PC-9 (cell line): ENCODE results near the gene YTHDC2. TPM values are rescaled to one million over a fixed set of nuclear protein-coding genes. Genes with fewer than 3 reads are reported as not detected.

Experiments used
- BruUV-seq: library from RNA; stranded (reverse); fragments of 400-500 nt; replicated peaks from 2 replicates; lab custom pipeline; 2021; lab: Mats Ljungman, UMichigan
- CTCF ChIA-PET: fragments of 300-600 bp; sonication (Branson Sonifier 250); formaldehyde crosslinking; loops from one replicate; lab custom pipeline; 2022; ENCODE audit warnings: antibody characterized with exemption; lab: Charles Lee
- POLR2A ChIA-PET: fragments of 300-600 bp; sonication (Branson Sonifier 250); formaldehyde crosslinking; loops from one replicate; lab custom pipeline; 2022; ENCODE audit warnings: antibody characterized with exemption; ENCODE audit not compliant: unreplicated experiment; lab: Charles Lee
- DNase-seq, 2 experiments: peaks; one replicate each; pipeline versions ENCODE4 v3.0.0 to v3.0.0-alpha.2; 2015 to 2022; ENCODE audit warnings: mixed read lengths in 1 of 2
- H2AFZ ChIP-seq: fragments of 200-600 bp; sonication (generic); 2 replicates; pipeline ENCODE4 v1.8.1; 2017; ENCODE audit warnings: antibody characterized with exemption
- H3F3A ChIP-seq: fragments of 200-600 bp; sonication (generic); 2 replicates; pipeline ENCODE4 v1.8.1; 2017; ENCODE audit warnings: antibody characterized with exemption, mild to moderate bottlenecking, low read depth; ENCODE audit not compliant: insufficient read depth
- H3K27ac ChIP-seq: fragments of 200-600 bp; sonication (generic); 2 replicates; pipeline ENCODE4 v1.6.1; 2016; ENCODE audit warnings: mixed run types
- H3K27me3 ChIP-seq: fragments of 200-600 bp; sonication (generic); 2 replicates; pipeline ENCODE4 v1.6.1; 2016; ENCODE audit warnings: low read depth, mixed run types; ENCODE audit not compliant: insufficient read depth
- H3K36me3 ChIP-seq: fragments of 200-600 bp; sonication (generic); 2 replicates; pipeline ENCODE4 v1.6.1; 2016; ENCODE audit warnings: low read depth, mixed run types
- H3K4me1 ChIP-seq: fragments of 200-600 bp; sonication (generic); replicated peaks from 2 replicates; pipeline ENCODE4 v1.6.1; 2016; ENCODE audit warnings: mixed run types; ENCODE audit not compliant: insufficient read depth
- H3K4me2 ChIP-seq: fragments of 200-600 bp; sonication (generic); 2 replicates; pipeline ENCODE4 v1.6.1; 2017; ENCODE audit warnings: mixed run types
- H3K4me3 ChIP-seq: fragments of 200-600 bp; sonication (generic); 2 replicates; pipeline ENCODE4 v1.6.1; 2016; ENCODE audit warnings: mixed run types
- H3K79me2 ChIP-seq: fragments of 200-600 bp; sonication (generic); 2 replicates; pipeline ENCODE4 v1.6.1; 2017; ENCODE audit warnings: low read depth, mixed run types
- H3K9me2 ChIP-seq: fragments of 200-600 bp; sonication (generic); 2 replicates; pipeline ENCODE4 v1.8.1; 2017; ENCODE audit warnings: mild to moderate bottlenecking; ENCODE audit not compliant: insufficient read depth
- H3K9me3 ChIP-seq: fragments of 200-600 bp; sonication (generic); 2 replicates; pipeline ENCODE4 v1.8.1; 2016; ENCODE audit warnings: low read depth; ENCODE audit not compliant: insufficient read depth
- H4K20me1 ChIP-seq: fragments of 200-600 bp; sonication (generic); 2 replicates; pipeline ENCODE4 v1.8.1; 2017; ENCODE audit not compliant: insufficient read depth
- CTCF ChIP-seq: fragments of 200-600 bp; sonication (generic); conservative IDR thresholded peaks from 2 replicates; pipeline ENCODE4 v1.6.1; 2017; ENCODE audit warnings: mixed run types, antibody characterized with exemption, mild to moderate bottlenecking, moderate library complexity
- EZH2 ChIP-seq: fragments of 200-600 bp; sonication (generic); IDR thresholded peaks from 2 replicates; pipeline ENCODE4 v1.8.0; 2017; ENCODE audit warnings: antibody characterized with exemption, low read depth
- intact Hi-C: fragments of 100-400 bp; cut with micrococcal nuclease; formaldehyde crosslinking; loops from one replicate; pipeline ENCODE4 v1.10.0; 2022; ENCODE audit not compliant: unreplicated experiment
- total RNA-seq: library from RNA; stranded (reverse); gene quantifications from 2 replicates; pipeline ENCODE4 v1.2.3, GENCODE V29; 2021

Gene YTHDC2
- total RNA-seq, 1 experiment from 2014 or later: 14.9 TPM

- intact Hi-C loops: no loop called here
- Histone ChIP-seq H3K9me3 (no peaks in the 10 kb centered on the region), H3K79me2 (0 out of 2 replicates have a peak, but pooled peaks cover 3% of the 10 kb centered on the region), H3K27ac (no peak overlapping the region), H2AFZ (no peak overlapping the region), H4K20me1 (no peaks in the 10 kb centered on the region), H3K36me3 (0 out of 2 replicates have a peak, but pooled peaks cover 5% of the 10 kb centered on the region), H3K9me2 (no peaks in the 10 kb centered on the region), H3K4me1 (no peaks in the 10 kb centered on the region), H3F3A (no peaks in the 10 kb centered on the region), H3K27me3 (no peaks in the 10 kb centered on the region), H3K4me2 (no peak overlapping the region), H3K4me3 (no peak overlapping the region)
- no TSS peak for BruUV-seq
- TF ChIP-seq CTCF (no peak), EZH2 (no peak)
- no peak for DNase-seq
- ChIA-PET CTCF (no interaction called here), POLR2A (no interaction called here)
Measured at GRCh38 chr5:113523168-113523567, 9.7 kb downstream of the YTHDC2 start.

- Histone ChIP-seq H3K79me2 (0 out of 2 replicates have a peak, but pooled peaks cover 3% of the 10 kb centered on the region), H3K4me1 (no peaks in the 10 kb centered on the region), H3K27me3 (no peaks in the 10 kb centered on the region), H3K4me3 (no peak overlapping the region), H3K9me2 (no peaks in the 10 kb centered on the region), H4K20me1 (no peaks in the 10 kb centered on the region), H3K27ac (no peak overlapping the region), H3K4me2 (no peak overlapping the region), H2AFZ (no peak overlapping the region), H3K36me3 (0 out of 2 replicates have a peak, but pooled peaks cover 5% of the 10 kb centered on the region), H3F3A (no peaks in the 10 kb centered on the region), H3K9me3 (no peaks in the 10 kb centered on the region)
- no peak for DNase-seq
- CTCF ChIA-PET: no interaction called here
- POLR2A ChIA-PET: no interaction called here
- intact Hi-C loops: no loop called here
- TF ChIP-seq EZH2 (no peak), CTCF (no peak)
- no TSS peak for BruUV-seq
Measured at GRCh38 chr5:113524927-113525326, 11.4 kb downstream of the YTHDC2 start.

- ChIA-PET POLR2A (no interaction called here), CTCF (no interaction called here)
- H3K4me2 ChIP-seq: no peak overlapping the region
- H4K20me1 ChIP-seq: no peaks in the 10 kb centered on the region
- no peak overlapping the region for H3K4me3 ChIP-seq
- BruUV-seq: no TSS peak
- DNase-seq: no peak
- H3K9me3 ChIP-seq: no peaks in the 10 kb centered on the region
- H3K36me3 ChIP-seq: peaks cover 12% of the 10 kb centered on the region
- no peaks in the 10 kb centered on the region for H3F3A ChIP-seq
- TF ChIP-seq CTCF: no peak
- no peaks in the 10 kb centered on the region for H3K4me1 ChIP-seq
- H3K9me2 ChIP-seq: no peaks in the 10 kb centered on the region
- H3K27ac ChIP-seq: no peak overlapping the region
- no peaks in the 10 kb centered on the region for H3K27me3 ChIP-seq
- H3K79me2 ChIP-seq: no peaks in the 10 kb centered on the region
- no peak overlapping the region for H2AFZ ChIP-seq
- intact Hi-C loops: no loop called here
Measured at GRCh38 chr5:113526421-113526820, 12.9 kb downstream of the YTHDC2 start.
